ENCODE data around the gene COG3.
"Not testable (repeated sequence)": the region's sequence is repeated elsewhere in the genome, so short reads cannot be mapped to it uniquely, and the experiment has no call there.

Gene COG3

GRCh38 chr13:45464687-45465453, at the start of gene COG3:
Gene COG3, plus strand, starts transcription at chr13:45464939. Its CDS starts 98 bp downstream, at chr13:45465037.
- peak; percentile 91 for DNase-seq

- DNase-seq, result no peak
These were observed 49.6 kb upstream of the COG3 start for GRCh38 chr13:45415112-45415511.

- no peak for DNase-seq
These were observed 48.1 kb upstream of the COG3 start for GRCh38 chr13:45416516-45417128.

GRCh38 chr13:45417790-45418534, 46.8 kb upstream of the COG3 start, which contains the start of gene SLC25A30:
Gene SLC25A30, minus strand, starts transcription at chr13:45418373. Its CDS starts 6,948 bp downstream, at chr13:45411425.
- peak; percentile 89 for DNase-seq

GRCh38 chr13:45419389-45419788, 45.4 kb upstream of the COG3 start:
- DNase-seq, result not testable (repeated sequence)

GRCh38 chr13:45419945-45420344, 44.8 kb upstream of the COG3 start:
- DNase-seq, result no peak

- DNase-seq, result no peak
These were observed 41.9 kb upstream of the COG3 start for GRCh38 chr13:45422731-45423292.

- DNase-seq, result not testable (repeated sequence)
These were observed 38.5 kb upstream of the COG3 start for GRCh38 chr13:45426056-45426841.

- DNase-seq, result no peak
These were observed 31.9 kb upstream of the COG3 start for GRCh38 chr13:45432737-45433380.

GRCh38 chr13:45433381-45433790, 31.4 kb upstream of the COG3 start:
- no peak for DNase-seq

- no peak for DNase-seq
These were observed 30.0 kb upstream of the COG3 start for GRCh38 chr13:45434556-45435371.

- no peak for DNase-seq
These were observed 28.4 kb upstream of the COG3 start for GRCh38 chr13:45436332-45436731.

- no peak for DNase-seq
These were observed 27.8 kb upstream of the COG3 start for GRCh38 chr13:45436953-45437352.

- no peak for DNase-seq
These were observed 26.8 kb upstream of the COG3 start for GRCh38 chr13:45437947-45438346.

GRCh38 chr13:45439008-45439407, 25.7 kb upstream of the COG3 start:
- DNase-seq, result no peak

GRCh38 chr13:45439781-45440462, 24.8 kb upstream of the COG3 start:
- no peak for DNase-seq

GRCh38 chr13:45441633-45442032, 23.1 kb upstream of the COG3 start:
- no peak for DNase-seq

GRCh38 chr13:45445053-45445452, 19.7 kb upstream of the COG3 start:
- DNase-seq, result no peak

- no peak for DNase-seq
These were observed 18.6 kb upstream of the COG3 start for GRCh38 chr13:45446181-45446580.

- no peak for DNase-seq
These were observed 17.6 kb upstream of the COG3 start for GRCh38 chr13:45447050-45447661.

All from activated T-cell treated with anti-CD3 and anti-CD28 coated beads for 4 hours (primary cell).